ENCODE results near the gene RELL2. TPM values are rescaled to one million over a fixed set of nuclear protein-coding genes. Genes with fewer than 3 reads are reported as not detected.
A peak's percentile ranks its signal among the peaks of the same experiment; 100 is the strongest.
"Not testable (repeated sequence)": the region's sequence is repeated elsewhere in the genome, so short reads cannot be mapped to it uniquely, and the experiment has no call there.

Gene RELL2, protein sequence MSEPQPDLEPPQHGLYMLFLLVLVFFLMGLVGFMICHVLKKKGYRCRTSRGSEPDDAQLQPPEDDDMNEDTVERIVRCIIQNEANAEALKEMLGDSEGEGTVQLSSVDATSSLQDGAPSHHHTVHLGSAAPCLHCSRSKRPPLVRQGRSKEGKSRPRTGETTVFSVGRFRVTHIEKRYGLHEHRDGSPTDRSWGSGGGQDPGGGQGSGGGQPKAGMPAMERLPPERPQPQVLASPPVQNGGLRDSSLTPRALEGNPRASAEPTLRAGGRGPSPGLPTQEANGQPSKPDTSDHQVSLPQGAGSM
- 0.85 TPM for total RNA-seq

- DNase-seq (ENCODE audit: low spot score) (peak; percentile 98), ATAC-seq (peak; percentile 98)
- intact Hi-C loops (cut with DNase I), result no loop called here
Observed at GRCh38 chr5:141636413-141637122, at the start of gene RELL2, which contains the start of gene HDAC3. TSS of gene RELL2 (plus strand) at chr5:141636997. CDS start at chr5:141638226, 1,229 bp downstream. TSS of gene HDAC3 (minus strand) at chr5:141636849. CDS start at chr5:141636790, 59 bp downstream.

DNA sequence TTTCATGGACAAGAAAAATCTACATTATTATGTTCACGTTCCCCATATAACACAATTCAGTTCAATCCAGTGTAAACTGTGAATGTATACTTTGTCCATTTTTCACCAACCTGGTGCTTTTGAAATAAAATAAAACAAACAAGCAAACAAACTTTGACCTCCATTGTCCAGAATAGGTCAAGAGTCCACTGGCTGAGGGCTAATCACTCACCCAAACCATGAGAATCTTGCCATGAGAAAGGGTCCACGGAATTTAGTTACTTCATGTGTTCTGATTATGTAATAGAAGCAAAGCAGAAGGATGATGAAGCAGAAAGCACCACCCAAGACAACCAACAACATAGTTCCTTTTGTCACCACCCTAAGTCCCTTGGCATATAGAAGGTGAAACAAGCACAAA is 46.7 kb upstream of the RELL2 start:
- intact Hi-C loops (cut with DNase I), result no loop called here
- no peak for DNase-seq (ENCODE audit: low spot score)
- no peak for ATAC-seq

GRCh38 chr5:141596867-141597266 is 39.9 kb upstream of the RELL2 start:
- DNase-seq (ENCODE audit: low spot score), result no peak
- intact Hi-C loops (cut with DNase I), result no loop called here
- no peak for ATAC-seq

DNA sequence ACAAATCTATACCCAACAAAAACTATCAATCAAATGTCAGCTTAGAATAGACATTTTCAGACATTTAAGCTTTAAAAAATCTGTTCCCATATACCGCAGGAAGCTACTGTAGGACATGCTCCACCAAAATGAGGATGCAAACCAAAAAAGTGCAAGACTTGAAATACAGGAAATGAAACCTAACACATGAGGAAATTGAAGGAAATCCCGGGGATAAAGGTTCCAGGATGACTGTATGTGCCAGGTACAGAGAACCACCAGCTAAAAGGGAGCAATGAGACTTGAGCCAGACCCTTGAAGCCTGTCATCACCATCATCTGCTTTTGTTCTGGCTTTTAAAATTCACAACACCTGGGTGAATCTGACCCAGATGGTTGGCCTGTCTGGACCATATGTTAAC is 39.4 kb upstream of the RELL2 start:
- DNase-seq (ENCODE audit: low spot score) (no peak), ATAC-seq (no peak)
- intact Hi-C loops (cut with DNase I), result no loop called here

DNA sequence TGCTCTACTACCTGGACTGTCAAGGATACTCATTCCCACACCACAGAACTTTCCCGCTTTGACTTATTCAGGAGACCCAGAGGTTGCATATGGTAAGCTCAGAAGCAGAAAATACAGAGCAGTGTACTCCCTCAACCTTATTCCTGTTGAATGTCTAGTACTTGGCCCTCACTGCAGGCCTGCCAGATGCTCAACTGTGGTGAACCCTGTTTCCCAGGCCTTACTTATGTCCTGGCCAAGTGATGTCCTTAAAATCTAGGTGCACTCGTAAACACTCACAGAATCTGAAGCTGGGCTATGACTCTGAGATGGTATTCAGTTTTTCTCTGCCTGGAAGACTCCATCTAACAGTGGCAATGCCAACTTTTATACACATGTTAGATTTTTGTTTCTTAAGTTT is 39.0 kb upstream of the RELL2 start:
- ATAC-seq (no peak), DNase-seq (ENCODE audit: low spot score) (no peak)
- intact Hi-C loops (cut with DNase I), result no loop called here

DNA sequence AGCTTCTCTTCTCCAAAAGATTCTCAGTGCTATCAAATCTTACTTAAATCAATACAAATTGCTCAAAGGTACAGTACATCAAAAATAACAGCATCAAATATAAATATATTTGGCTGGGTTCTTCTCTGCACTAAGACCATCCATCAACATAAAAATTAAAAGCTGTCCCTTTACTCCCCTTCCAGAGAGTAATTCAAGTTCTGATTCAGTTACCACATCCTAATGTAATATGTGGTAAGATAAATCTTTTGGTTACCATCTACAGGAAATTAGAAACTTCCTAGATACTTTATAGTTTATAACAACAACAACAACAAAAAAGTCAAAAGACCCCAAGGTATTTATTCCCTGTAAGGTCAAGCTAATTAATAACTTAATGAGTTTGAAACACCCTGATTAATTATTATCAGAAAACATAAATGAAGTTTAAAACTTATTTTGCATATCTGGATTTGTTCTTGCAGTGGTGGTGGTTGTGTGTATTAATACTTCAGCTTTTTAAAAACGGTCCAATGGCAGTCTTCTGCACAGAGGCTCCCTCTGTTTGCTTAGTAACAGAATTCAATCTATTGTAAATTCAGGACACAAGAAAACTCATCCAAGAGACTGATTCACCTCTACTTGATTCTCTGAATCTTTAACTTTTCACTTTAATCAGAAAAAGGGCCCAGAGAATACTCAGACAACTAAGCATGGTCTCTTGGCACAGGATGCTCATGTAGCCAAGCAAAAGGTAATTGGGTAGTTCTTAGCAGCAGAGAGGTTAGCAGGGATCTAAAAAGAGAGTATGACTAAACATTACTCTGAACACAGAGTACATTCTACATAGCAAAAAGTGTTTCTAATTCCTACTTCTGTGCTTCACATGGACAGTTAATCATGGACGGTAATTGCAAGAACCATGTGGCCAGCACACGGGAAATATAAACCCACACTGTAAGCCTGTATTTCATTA is 38.1 kb upstream of the RELL2 start:
- intact Hi-C loops (cut with DNase I), result no loop called here
- DNase-seq (ENCODE audit: low spot score), result no peak
- no peak for ATAC-seq

- intact Hi-C loops (cut with DNase I), result no loop called here
- ATAC-seq, result no peak
- DNase-seq (ENCODE audit: low spot score), result no peak
Observed at GRCh38 chr5:141602606-141603005, 34.2 kb upstream of the RELL2 start.

DNA sequence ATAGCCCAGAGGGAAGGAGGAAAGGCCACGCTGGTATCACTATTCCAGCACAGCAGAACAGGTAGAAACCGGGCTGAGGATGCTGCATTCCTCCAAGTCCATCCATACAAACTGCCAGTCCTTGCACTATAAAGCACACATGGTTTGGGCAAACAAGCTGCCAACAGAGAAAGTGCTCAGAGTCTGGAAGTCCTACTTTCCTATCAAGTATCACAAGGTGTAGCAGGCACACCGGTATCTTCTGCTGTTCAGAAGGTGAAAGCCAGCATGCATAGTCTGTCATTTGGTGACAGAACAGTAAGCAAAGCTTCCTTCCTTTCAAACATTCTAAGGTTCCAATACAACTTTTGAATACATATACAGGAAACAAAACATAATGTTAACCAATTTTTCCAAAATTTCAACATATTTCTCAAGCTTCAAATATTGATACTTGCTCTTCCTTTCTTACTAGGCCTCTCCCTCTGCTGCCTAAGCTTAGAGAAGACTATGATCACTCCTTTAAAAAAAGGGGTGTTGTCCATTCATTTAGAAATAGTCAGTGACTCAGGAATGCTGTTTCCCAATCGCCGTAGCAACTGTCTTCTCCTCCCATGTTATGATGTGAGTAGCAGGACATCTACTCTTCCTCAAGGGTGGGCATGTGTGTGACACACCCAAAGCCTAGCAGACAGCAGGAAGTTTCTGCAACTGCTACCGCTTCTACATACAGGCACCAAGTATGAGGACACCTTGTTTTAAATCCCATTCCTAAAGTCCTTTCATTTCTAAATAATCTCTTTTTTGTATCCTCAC is 32.7 kb upstream of the RELL2 start:
- ATAC-seq, result peak; percentile 97
- intact Hi-C loops (cut with DNase I), result no loop called here
- DNase-seq (ENCODE audit: low spot score), result no peak

DNA sequence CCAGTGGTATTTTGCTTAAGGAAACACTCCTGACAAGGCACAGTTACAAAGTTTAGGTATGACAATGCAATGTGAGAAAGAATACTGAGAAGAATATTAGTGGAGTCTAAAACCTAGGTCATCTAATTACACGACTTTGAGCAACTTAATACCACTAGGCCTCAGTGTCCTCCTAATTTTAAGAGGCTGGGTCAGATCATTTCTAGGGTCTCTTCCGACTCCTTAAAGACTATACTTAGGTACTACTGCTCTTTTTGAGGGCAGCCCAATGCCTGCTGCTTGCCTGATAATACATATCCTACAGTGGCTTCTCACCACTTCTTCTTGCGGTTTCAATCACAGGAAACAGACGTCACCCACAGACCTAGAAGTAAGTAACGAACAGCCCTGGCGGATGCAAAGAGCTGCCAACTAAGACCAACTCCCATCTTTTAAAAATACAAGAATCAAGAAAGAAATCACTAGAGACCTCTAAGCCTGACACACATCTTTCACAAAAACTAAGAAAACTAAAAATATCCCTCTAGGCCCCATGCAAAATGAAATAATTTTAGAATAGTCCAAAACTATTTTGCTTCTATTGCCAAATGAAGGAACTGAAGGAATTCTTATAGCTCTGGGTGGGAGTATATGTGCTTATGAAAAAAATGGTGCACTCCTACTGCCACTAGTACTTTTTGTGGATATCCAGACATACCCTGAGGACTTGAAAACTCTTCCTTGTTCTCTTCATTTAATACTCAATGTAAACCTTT is 31.1 kb upstream of the RELL2 start:
- ATAC-seq (peak; percentile 87), DNase-seq (ENCODE audit: low spot score) (no peak)
- intact Hi-C loops (cut with DNase I), result no loop called here

DNA sequence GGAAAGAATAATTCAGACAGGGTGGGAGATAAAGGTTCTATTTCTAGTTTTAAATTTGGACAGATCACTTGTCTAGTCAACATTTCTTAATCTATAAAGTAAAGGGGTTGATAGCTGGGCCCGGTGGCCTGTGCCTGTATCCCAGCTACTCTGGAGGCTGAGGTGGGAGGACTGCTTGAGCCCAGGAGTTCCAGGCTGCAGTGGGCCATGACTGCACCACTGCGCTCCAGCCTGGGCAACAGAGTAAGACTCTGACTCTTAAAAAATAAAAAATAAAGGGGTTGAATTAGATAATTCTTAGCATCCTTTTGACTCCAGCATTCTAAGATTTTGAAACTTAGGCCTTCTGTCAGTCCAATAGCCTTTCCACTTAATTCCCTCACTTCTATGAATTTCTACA is 28.8 kb upstream of the RELL2 start:
- no peak for DNase-seq (ENCODE audit: low spot score)
- intact Hi-C loops (cut with DNase I), result no loop called here

GRCh38 chr5:141608557-141608956 is 28.2 kb upstream of the RELL2 start:
- ATAC-seq (no peak), DNase-seq (ENCODE audit: low spot score) (no peak)
- intact Hi-C loops (cut with DNase I), result no loop called here

More for the DNA sequence above, 28.8 kb upstream of the RELL2 start:
- ATAC-seq, result no peak

GRCh38 chr5:141609044-141609443 is 27.8 kb upstream of the RELL2 start:
- DNase-seq (ENCODE audit: low spot score), result no peak
- no peak for ATAC-seq
- intact Hi-C loops (cut with DNase I), result no loop called here

DNA sequence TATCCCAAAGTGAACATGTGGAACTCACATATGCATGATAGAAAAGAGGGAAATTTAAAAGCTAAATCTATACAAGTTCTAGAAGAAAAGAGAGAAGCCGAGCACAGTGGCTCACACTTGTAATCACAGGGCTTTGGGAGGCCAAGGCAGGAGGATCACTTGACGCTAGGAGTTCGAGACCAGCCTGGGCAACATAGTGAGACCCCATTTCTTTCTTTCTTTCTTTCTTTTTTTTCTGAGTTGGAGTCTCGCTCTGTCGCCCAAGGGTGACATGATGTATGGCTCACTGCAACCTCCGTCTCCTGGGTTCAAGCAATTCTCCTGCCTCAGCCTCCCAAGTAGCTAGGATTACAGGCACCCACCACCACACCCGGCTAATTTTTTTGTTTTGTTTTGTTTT is 26.9 kb upstream of the RELL2 start:
- intact Hi-C loops (cut with DNase I); DNase-seq (ENCODE audit: low spot score); ATAC-seq: not testable (repeated sequence)

- DNase-seq (ENCODE audit: low spot score) (no peak), ATAC-seq (no peak)
- intact Hi-C loops (cut with DNase I), result no loop called here
Observed at GRCh38 chr5:141611289-141611688, 25.5 kb upstream of the RELL2 start.

GRCh38 chr5:141613344-141613743 is 23.5 kb upstream of the RELL2 start:
- intact Hi-C loops (cut with DNase I), result no loop called here
- no peak for DNase-seq (ENCODE audit: low spot score)
- no peak for ATAC-seq

DNA sequence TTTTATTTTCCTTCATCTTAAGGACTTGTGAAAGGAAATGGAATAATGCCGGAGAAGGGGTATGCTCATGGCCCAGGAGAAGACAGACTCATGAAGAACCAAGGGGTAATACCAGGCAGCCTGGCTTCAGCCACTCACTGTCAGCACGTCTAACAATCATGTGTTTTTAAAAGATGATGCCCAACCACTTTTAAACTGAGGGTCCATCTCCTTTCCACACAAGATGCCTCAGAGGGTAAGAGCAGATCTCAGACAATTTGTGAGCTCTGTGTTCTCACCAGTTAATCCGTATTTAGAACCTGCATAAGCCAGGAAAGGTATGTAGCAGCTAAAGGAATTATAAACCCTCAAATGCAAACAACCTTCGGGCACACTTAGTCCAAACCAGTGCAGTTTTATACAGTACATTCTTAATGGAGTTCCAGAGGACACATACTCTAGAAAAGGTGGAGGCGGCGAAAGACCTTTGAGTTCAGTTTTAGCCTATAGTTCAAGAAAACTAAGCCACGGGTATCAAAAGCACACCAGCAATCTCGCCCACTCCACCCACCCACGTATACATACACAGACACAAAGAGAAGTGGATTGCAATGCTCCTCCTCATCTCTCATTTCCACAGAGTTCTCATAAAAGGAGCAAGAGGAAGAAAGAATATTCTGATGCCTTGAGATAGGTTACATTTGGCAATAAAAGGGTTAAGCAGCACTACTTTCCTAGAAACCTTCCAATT is 20.6 kb upstream of the RELL2 start:
- intact Hi-C loops (cut with DNase I), result no loop called here
- DNase-seq (ENCODE audit: low spot score) (no peak), ATAC-seq (no peak)

GRCh38 chr5:141617128-141617527 is 19.7 kb upstream of the RELL2 start:
- DNase-seq (ENCODE audit: low spot score), result no peak
- intact Hi-C loops (cut with DNase I), result no loop called here
- ATAC-seq, result no peak

DNA sequence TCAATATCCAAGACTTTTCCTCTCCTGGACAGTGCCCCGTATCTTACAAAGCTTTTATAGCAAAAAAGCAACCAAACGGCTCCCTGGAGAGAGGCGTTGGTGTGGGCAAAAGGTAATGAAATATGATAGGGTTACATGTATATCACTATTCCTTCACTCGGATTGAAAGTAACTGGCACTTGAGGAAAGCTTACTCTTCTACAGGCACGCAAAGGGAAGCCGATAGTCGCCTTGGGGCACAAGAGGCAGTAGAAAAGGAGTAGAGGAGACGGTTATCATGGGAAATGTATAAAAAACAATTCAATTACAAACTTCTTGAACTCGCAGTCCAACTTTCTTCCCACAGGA is 19.1 kb upstream of the RELL2 start:
- ATAC-seq, result no peak
- intact Hi-C loops (cut with DNase I), result no loop called here
- DNase-seq (ENCODE audit: low spot score), result no peak

All from sciatic nerve (tissue), 2 donors.